HG02610 (cell line): ENCODE results near the gene EVI2A.
"Not testable (repeated sequence)": the region's sequence is repeated elsewhere in the genome, so short reads cannot be mapped to it uniquely, and the experiment has no call there.

Experiments used
- ATAC-seq: cut with Tn5 transposase; IDR thresholded peaks from one replicate; pipeline ENCODE4 v1.9.1; 2021; ENCODE audit warnings: mild to moderate bottlenecking, moderate library complexity; ENCODE audit not compliant: unreplicated experiment

The EVI2A gene, protein sequence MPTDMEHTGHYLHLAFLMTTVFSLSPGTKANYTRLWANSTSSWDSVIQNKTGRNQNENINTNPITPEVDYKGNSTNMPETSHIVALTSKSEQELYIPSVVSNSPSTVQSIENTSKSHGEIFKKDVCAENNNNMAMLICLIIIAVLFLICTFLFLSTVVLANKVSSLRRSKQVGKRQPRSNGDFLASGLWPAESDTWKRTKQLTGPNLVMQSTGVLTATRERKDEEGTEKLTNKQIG

DNA sequence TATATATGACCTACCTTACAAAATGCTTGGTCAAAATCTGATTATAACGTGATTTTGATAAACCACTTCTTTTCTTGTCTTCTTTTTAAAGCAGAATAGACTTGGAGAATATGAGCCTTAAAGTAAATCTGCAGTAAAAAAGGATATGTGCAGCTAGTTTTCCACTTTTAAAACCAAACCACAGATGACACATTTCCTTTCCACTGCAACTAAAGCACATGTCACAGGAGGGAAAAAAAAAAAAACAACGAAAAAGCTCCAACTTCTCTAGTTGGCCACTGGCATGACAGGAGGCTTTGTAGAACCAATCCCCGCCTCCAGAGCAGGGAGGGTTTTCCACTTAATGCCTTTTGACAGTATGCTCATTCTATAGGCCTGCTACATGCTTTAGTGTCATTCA lies at the start of gene EVI2A:
Gene EVI2A, minus strand, starts transcription at position 142 of the 400 bp plus-strand sequence. CDS start 2,609 bp downstream, outside the sequence.
- peak; percentile 44 for ATAC-seq

DNA sequence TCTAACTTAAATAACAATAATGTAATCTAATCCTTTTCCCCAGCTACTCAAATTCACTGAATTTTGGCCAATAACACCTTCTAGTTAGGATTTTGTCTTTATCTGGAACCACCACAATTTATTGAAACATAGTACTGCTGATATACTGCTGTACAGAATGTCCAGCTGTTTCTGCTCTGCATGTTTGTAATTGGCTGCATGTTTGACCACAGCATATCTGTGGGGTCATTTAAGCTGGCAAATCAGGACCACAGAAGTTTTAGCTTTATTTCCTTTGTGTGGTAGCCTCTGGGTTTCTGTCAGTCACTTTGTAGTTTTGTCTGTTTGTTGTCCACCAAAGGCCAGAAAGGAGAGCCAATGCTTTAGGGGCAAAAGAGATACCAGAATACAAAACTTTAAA lies 47.8 kb upstream of the EVI2A start:
- ATAC-seq: no peak

DNA sequence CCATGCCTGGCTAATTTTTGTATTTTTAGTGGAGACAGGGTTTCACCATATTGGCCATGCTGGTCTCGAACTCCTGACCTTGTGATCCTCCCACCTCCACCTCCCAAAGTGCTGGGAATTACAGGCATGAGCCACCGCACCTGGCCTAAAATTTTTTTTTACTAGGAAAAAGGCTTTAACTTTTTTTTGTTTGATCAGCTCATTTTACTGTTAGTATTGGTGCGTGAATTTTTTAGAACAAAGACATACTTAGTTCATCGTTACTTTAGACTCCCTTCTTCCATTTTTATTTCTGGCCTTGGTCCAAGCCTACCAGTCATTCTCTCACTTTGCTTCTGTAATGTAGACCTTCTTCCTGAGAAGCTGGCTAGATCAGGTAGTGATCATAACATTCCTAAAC lies 44.7 kb upstream of the EVI2A start:
- no peak for ATAC-seq

DNA sequence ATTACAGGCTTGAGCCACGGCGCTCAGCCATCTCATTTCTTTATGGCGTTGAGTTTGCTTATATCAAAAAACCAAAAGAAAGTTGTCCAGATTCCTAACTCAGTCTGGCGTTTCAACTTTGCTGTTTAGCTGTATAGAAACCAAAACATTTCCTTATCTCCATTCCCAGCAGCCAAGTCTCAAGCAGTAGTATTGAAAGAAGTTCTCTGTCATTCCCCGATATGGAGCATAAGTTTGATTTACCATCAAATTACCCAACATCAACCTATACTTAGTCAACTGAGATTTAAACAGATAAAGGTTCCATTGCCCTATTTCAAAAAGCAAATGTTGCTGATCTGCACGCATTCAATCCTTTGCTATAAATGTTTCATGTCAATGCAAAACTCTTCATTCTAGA lies 42.6 kb upstream of the EVI2A start:
- ATAC-seq: no peak

DNA sequence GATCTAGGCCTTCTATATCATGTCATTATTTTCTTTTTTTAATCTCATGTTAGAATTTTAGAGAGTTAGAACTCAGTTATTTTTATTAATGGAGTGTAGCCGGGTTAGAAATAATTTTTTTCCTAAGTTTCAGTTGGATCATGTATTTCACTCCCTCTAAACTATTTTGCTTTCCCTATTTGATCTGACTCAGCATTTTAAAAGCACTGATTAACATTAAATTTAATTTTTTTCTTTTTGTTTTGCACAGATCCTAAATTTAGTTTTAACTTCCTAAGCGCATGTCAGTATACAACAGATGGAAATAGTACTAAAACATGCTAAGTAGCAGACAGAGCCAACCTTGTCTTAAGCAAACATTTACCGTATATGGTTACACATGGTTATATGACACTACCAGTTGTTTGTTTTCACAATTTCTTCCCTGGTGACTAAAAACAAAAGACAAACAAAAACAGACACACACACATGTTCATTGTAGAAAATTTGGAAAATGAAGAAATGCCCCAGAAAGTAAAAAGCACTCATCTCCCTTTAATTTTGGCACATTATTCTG lies 36.5 kb upstream of the EVI2A start:
- no peak for ATAC-seq

DNA sequence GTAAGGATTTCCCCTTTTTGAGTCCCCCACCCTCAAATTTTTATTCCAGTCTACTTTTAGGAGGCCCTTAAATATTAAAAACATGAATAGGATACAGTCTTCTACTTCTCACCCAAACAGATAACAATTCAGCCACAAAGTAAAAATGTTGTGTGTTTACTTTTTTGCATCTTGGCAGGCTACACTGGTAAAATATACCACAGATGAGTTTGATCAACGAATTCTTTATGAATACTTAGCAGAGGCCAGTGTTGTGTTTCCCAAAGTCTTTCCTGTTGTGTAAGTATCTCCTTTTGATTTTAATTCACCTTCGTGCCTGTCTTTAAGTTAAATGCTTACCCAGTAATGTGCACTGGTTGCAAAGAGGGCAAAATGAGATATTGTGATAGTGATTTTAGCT lies 35.7 kb upstream of the EVI2A start:
- ATAC-seq: no peak

DNA sequence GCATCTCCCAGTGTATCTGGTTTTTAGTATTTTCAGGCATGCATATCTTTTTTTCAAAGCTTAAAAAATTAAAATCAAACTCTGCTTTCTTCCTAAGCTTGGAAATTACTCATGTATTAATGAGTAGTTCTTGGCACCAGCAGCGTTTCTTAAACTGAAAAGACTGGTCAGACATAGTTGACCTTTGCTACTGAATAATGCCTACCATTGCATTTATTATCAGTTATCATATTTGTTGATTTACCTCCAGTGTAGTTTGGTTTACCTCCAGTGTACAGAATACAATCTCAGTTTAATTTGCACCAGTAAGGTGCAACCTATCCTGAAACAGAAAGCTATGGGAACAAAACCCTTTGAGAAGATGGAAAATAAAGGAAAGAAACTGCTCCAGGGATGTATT lies 34.5 kb upstream of the EVI2A start:
- ATAC-seq: no peak

DNA sequence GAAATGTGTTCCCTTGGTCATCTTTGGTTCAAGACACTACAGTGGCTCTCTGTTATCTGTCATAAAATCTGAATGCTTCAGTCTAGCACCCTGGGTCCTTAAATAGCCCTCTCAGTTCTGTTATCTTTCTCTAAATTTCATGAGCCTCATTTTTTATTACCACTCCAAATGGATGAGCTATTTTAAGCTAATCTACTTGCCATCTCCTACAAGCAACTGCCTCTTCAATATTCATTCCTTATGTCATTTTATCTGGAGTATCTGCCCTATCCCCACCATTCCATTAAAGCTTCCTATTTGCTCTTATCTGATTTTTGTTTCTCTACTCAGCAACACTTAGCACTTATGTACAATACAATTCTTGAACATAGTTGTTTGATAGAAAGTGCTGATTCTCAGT lies 28.0 kb upstream of the EVI2A start:
- no peak for ATAC-seq

DNA sequence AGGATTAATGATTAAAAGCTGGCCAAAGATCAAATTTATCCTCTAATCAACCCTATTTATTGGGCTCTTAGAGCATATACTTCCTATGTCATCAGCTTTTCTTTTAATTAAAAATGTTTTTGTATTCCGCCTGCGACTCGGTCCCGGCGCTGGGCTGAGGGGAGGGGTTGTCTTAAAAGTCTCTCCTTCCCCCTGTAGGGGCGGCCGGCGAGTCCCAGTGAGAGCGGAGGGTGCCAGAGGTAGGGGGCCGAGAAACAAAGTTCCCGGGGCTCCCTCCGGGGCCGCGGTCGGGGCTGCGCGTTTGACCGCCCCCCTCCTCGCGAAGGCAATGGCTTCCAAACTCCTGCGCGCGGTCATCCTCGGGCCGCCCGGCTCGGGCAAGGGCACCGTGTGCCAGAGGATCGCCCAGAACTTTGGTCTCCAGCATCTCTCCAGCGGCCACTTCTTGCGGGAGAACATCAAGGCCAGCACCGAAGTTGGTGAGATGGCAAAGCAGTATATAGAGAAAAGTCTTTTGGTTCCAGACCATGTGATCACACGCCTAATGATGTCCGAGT lies 23.8 kb upstream of the EVI2A start:
- ATAC-seq: not testable (repeated sequence)

DNA sequence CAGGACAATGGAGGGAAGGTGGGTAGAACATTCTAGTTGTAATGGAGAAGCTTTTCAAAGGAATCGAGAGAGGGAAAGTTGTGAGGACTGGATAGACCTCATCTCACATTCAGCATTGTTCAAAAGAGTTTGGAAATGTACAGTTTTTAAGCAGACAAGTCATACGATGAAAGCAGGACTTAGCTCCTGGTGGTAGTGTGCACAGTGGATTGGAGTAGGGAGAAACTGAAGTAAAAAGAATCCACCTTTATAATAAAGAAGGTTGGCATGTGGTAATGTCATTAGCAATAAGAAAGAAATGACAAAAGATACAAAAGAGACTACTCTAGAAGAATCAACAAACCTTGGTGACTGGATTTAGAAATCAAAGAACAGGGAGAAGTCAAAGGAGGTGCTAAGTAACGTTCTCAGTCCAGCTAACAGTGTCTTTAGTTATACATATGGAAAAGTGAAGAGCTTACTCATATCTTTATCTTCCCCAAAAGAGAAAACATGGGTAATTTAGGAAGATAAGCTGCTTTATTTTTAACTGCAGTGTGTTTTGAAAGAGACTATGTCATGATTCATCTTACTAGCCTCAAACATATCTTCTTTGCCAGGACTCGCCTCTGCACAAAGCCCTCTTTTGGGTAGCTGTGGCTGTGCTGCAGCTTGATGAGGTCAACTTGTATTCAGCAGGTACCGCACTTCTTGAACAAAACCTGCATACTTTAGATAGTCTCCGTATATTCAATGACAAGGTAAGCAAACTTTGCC lies 18.7 kb upstream of the EVI2A start:
- ATAC-seq: no peak

DNA sequence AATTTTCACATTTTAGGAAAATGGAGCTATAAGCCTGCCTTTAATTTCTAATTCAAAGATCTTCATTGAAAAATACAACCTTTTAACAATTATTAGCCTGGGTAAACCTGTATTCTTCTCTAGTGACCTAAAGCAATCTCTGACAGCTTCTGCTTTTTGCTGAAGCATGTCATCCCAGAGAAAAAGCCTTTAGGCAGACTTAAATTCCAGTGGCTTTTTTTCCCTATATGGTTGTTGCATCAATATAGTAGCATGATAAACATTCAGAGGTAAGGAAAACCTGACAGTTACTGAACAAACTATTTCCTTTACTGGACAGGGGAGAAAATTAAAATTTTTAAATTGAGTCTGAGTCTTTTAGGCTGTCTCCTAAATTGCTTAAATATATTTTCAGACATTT lies 7.8 kb upstream of the EVI2A start:
- no peak for ATAC-seq

DNA sequence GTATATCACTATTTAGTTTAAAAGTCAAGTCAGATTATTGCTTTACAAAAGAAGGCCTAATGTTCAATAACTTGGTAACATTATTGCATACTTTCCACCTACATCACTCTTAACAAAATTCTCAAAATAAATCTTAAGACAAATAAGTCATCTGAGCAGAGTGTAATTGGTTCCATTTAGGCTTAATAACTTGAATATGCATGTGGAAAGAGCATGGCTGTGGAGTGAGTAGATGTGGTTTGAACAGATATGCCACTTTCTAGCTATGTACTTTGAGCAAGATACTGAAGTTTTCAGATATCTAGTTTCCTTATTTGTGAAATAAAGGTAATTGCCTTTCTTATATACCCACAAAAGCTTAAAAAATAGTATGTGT lies 6.7 kb upstream of the EVI2A start:
- ATAC-seq: no peak

DNA sequence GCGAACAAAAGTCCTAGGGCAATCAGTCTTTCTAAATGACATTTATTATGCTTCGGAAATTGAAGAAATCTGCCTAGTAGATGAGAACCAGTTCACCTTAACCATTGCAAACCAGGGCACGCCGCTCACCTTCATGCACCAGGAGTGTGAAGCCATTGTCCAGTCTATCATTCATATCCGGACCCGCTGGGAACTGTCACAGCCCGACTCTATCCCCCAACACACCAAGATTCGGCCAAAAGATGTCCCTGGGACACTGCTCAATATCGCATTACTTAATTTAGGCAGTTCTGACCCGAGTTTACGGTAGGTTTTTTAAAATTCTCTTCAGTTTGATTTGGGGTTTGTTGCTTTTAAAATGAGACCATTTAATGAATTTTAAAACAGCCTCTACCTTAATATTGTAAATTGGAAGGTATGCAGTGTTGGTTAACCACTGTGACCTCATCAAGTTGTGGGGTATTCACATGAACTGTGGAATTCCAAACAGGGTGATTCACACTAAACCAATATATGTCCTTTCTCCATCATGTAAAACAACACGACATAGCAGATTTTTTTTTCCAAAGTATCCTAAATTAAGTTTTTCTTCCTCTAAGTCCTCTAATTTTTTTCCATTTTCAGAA lies 6.2 kb upstream of the EVI2A start:
- ATAC-seq: no peak

DNA sequence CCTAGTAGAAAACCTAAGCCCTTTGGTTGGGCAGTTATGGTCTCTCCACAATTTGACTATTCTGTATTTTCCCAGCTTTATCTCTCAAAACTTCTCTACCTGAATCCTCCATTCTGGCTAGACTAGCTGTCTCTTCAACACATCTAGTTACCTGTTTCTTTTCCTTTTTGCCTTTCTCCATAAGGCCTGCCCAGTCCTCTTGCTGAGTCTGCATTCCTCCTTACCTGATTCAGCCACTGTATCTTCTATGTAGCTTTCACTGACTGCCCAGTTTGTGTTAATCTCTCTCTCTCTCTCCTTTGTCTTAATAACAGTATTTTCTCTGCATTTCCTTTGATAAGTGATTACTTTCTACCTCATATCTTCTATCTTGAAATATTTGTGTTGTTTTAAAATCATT lies 2.1 kb upstream of the EVI2A start:
- ATAC-seq: no peak

DNA sequence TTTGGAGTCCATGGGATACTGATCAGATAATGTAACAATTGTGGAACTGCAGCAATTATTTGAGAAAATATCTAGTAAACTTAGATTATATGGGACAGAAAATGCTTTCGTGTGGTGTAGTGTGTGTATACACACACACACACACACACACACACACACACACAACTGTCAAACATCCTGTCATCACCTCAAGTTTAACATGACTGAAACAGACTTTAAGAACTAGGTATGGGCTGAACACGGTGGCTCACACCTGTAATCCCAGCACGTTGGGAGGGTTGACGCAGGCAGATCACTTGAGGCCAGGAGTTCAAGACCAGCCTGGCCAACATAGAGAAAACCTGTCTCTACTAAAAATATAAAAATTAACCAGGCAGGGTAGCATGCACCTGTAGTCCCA lies 544 bp upstream of the EVI2A start:
- no peak for ATAC-seq

DNA sequence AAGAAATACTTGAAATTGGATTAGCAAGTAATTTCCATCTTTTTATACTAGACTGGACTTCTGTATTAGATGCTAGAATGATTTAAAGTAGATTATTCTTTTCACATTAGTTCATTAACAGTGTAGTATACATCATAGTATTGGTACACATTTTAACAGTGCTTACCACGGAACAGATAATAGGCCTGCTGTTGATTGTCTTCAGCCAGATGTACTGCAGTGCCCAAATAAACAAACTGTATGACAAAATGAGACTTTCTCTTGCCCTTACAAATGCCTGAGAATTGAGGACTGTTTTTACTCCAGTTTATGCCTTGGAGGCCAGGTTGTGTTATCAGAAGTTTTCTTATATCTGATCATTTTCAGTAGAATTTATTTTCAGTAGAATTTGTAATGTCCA lies 631 bp downstream of the EVI2A start:
- ATAC-seq: no peak

DNA sequence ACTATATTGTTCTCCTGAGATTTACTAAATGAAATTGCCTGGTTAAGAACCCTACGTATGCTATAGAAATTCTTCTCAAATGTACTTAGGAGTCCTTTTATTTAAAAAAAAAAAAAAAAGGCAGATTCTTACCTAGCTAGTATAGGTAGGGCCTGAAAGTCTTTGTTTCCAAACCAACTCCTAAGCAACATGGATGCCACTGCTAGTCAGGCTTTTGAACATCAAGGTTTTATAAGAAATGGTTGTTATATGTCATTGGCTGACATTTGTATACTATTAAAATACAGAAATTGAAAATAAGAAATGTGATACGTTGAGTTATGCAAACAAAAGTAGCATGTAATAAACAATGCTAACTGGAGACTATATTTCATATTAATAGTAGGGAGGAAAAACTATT lies 1.2 kb downstream of the EVI2A start:
- ATAC-seq: no peak

DNA sequence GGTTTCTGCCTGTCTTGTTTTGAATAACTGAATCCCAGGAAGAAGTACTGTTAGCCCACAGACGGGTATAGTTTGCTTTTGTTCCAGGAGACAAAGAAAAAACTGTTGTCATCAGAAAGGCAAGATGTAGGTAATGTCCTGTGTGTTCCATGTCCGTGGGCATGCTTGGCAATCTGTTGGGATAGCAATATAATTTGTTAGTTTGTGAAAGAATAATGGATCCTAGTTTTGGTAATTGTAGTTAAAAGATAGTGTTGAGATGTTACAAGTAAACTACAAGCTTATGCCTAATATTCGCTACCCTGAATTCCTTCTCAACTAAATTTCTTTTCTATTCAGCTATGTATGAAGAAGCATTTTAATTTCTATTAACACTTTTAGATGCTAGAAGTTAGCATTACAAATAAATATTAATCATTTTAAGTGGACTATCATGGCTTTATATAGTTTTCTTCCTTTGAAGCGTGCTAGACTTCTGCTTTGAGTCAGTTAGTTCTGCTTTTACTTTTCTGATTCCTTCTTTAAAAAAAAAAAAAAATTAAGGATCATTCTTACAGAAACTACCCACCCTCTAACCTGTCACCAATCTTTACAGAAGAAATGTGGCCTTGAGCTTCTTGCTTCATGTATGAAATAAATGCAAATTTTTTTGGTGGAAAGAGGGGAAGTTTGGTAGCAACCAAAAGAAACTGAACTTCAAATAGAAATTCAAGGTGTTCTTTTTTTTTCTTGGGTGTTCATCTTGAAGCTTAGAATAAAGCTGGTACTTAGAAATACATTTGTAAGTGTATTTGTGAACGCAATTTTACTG lies 2.4 kb downstream of the EVI2A start:
- peak; percentile 34 for ATAC-seq

DNA sequence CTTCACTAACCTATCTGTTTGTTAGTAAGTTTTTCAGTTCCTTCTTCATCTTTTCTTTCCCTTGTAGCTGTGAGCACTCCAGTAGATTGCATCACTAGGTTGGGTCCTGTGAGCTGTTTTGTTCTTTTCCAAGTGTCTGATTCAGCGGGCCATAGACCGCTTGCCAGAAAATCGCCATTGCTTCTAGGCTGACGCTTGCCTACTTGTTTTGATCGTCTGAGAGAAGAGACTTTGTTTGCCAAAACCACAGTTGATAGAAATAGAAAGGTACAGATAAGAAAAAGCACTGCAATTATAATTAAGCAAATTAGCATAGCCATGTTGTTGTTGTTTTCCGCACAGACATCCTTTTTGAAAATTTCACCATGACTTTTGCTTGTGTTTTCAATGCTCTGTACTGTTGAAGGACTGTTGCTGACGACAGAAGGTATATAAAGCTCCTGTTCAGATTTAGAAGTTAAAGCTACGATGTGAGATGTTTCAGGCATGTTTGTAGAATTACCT lies 3.1 kb downstream of the EVI2A start:
- peak; percentile 28 for ATAC-seq

DNA sequence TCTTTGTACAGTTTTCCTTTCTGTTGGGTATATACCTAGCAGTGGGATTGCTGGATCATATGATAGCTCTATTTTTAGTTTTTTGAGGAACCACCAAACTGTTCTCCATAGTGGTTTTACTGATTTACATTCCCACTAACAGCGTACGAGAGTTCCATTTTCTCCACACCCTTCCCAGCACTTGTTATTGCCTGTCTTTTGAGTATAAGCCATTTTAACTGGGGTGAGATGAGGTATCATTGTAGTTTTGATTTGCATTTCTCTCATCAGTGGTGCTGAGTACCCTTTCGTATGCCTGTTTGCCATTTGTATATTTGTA lies 6.7 kb downstream of the EVI2A start:
- ATAC-seq: no peak
